DOHH2 (cell line): ENCODE data around the gene EQTN.

ENCODE experiments used
- CTCF ChIP-seq: fragments of 200-600 bp; sonication (generic); IDR thresholded peaks from one replicate; pipeline ENCODE4 v1.5.1; 2014; ENCODE audit warnings: antibody characterized with exemption, mild to moderate bottlenecking, low read depth, low read length; ENCODE audit not compliant: poor library complexity, severe bottlenecking
- EZH2phosphoT487 ChIP-seq: fragments of 200-600 bp; sonication (generic); IDR thresholded peaks from 2 replicates; pipeline ENCODE4 v1.6.1; 2017; ENCODE audit warnings: borderline replicate concordance, mild to moderate bottlenecking, antibody characterized with exemption, low read length, moderate library complexity, mixed read lengths

GRCh38 chr9:27328483-27328882 lies 31.5 kb upstream of the EQTN start:
- no peak for TF ChIP-seq EZH2phosphoT487
- no peak for TF ChIP-seq CTCF
